ENCODE measurements around the gene JAK1.

- TF ChIP-seq, protein P1, sequence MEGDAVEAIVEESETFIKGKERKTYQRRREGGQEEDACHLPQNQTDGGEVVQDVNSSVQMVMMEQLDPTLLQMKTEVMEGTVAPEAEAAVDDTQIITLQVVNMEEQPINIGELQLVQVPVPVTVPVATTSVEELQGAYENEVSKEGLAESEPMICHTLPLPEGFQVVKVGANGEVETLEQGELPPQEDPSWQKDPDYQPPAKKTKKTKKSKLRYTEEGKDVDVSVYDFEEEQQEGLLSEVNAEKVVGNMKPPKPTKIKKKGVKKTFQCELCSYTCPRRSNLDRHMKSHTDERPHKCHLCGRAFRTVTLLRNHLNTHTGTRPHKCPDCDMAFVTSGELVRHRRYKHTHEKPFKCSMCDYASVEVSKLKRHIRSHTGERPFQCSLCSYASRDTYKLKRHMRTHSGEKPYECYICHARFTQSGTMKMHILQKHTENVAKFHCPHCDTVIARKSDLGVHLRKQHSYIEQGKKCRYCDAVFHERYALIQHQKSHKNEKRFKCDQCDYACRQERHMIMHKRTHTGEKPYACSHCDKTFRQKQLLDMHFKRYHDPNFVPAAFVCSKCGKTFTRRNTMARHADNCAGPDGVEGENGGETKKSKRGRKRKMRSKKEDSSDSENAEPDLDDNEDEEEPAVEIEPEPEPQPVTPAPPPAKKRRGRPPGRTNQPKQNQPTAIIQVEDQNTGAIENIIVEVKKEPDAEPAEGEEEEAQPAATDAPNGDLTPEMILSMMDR (IDR thresholded peaks at IDR 0.05), result no peak
- no peak for TF ChIP-seq POLR2A (IDR thresholded peaks at IDR 0.05)
Observed at GRCh38 chr1:64880449-64880848, 85.9 kb downstream of the JAK1 start.
